Measurements from ENCODE around the gene RRAGD. TPM values are rescaled to one million over a fixed set of nuclear protein-coding genes. Genes with fewer than 3 reads are reported as not detected.

The RRAGD gene
- total and polyA plus RNA-seq, 2 of the 13 experiments (the other 11 are each of a cell fraction or from before 2014, with no cell fraction given): 0.35 to 0.53 TPM

DNA sequence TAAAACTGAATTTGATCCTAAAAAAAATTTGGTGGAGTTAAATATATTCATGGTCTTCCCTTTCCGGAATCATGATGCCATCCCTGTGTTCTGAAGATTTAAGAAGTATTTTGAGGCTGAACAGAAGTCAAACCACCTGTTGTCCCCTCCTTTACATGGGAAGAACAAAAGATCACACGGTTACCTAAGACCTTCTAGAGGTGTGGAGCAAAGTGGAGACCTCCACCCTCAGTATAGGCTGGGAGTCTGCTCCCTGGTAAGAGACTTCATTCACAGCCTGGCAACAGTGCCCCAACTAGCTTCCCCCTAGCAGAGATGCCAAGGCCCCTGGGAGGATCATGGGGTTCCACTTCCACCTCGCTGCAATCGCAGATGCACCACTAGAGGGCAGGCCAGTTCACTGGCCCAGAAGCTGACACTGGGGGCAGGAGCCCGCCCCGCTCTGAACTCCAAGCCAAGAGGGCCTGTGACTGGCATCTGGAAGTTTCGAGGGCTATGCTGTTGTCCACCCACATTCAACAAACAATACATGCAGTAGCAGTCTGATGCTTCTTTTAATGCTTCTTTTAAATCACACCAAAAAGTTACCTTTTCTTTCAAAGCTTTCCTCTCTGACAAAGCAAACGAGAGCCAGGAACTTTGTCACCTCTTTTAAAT, 40.1 kb downstream of the RRAGD start (continued):
- TF ChIP-seq, protein P1, sequence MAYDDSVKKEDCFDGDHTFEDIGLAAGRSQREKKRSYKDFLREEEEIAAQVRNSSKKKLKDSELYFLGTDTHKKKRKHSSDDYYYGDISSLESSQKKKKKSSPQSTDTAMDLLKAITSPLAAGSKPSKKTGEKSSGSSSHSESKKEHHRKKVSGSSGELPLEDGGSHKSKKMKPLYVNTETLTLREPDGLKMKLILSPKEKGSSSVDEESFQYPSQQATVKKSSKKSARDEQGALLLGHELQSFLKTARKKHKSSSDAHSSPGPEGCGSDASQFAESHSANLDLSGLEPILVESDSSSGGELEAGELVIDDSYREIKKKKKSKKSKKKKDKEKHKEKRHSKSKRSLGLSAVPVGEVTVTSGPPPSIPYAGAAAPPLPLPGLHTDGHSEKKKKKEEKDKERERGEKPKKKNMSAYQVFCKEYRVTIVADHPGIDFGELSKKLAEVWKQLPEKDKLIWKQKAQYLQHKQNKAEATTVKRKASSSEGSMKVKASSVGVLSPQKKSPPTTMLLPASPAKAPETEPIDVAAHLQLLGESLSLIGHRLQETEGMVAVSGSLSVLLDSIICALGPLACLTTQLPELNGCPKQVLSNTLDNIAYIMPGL (CRISPR knock-in tag; IDR thresholded peaks at IDR 0.05; ENCODE audit: borderline replicate concordance in 1 of 2, low read depth in 1 of 2): peak in 1 of 2 experiments; percentile 63; a peak in 1 of 4 replicates
- TF ChIP-seq HNRNPL (IDR thresholded peaks at IDR 0.05; ENCODE audit: low read depth, low read length) (0 out of 2 replicates have a peak, but pooled peaks have one; percentile 30), KLF16 (CRISPR knock-in tag; IDR thresholded peaks at IDR 0.05) (0 out of 4 replicates have a peak, but pooled peaks of 1 of the 2 experiments have one; percentile 57), SP2 (CRISPR knock-in tag; IDR thresholded peaks at IDR 0.05) (no peak), ZNF354B (CRISPR knock-in tag; IDR thresholded peaks at IDR 0.05) (no peak), MEIS2 (CRISPR knock-in tag; IDR thresholded peaks at IDR 0.05) (peak; percentile 37; the same call in 1 of the 2 replicates), ZNF790 (CRISPR knock-in tag; IDR thresholded peaks at IDR 0.05; ENCODE audit: borderline replicate concordance) (no peak), FOXK1 (CRISPR knock-in tag; IDR thresholded peaks at IDR 0.05; ENCODE audit: borderline replicate concordance, low read depth) (no peak), ZNF616 (CRISPR knock-in tag; IDR thresholded peaks at IDR 0.05; ENCODE audit: low read depth) (no peak), ZNF468 (CRISPR knock-in tag; IDR thresholded peaks at IDR 0.05) (no peak), MAZ (IDR thresholded peaks at IDR 0.05; ENCODE audit: borderline replicate concordance, low read depth, low read length) (0 out of 2 replicates have a peak, but pooled peaks have one; percentile 38), MAZ (CRISPR knock-in tag; IDR thresholded peaks at IDR 0.05; ENCODE audit: low read depth) (peak; percentile 54; the same call in 1 of the 2 replicates), MBD4 (IDR thresholded peaks at IDR 0.05; ENCODE audit: borderline replicate concordance, low read length) (no peak), GABPB1 (CRISPR knock-in tag; IDR thresholded peaks at IDR 0.05) (peak; percentile 16; the same call in 1 of the 2 replicates), TCF12 (IDR thresholded peaks at IDR 0.05) (no peak), TCF12 (CRISPR knock-in tag; IDR thresholded peaks at IDR 0.05) (no peak), ZFY (CRISPR knock-in tag; IDR thresholded peaks at IDR 0.05) (peak; percentile 31; the same call in 1 of the 2 replicates), ZNF136 (CRISPR knock-in tag; IDR thresholded peaks at IDR 0.05; ENCODE audit: low read depth) (no peak), PHF5A (CRISPR knock-in tag; IDR thresholded peaks at IDR 0.05; ENCODE audit: low read depth, unreplicated experiment) (no peak)
- TF ChIP-seq, protein P2, sequence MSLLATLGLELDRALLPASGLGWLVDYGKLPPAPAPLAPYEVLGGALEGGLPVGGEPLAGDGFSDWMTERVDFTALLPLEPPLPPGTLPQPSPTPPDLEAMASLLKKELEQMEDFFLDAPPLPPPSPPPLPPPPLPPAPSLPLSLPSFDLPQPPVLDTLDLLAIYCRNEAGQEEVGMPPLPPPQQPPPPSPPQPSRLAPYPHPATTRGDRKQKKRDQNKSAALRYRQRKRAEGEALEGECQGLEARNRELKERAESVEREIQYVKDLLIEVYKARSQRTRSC (CRISPR knock-in tag; IDR thresholded peaks at IDR 0.05; ENCODE audit: low read depth): no peak
- TF ChIP-seq, protein P3, sequence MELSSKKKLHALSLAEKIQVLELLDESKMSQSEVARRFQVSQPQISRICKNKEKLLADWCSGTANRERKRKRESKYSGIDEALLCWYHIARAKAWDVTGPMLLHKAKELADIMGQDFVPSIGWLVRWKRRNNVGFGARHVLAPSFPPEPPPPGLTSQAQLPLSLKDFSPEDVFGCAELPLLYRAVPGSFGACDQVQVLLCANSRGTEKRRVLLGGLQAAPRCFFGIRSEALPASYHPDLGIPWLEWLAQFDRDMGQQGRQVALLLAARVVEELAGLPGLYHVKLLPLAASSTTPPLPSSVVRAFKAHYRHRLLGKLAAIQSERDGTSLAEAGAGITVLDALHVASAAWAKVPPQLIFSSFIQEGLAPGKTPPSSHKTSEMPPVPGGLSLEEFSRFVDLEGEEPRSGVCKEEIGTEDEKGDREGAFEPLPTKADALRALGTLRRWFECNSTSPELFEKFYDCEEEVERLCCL (CRISPR knock-in tag; IDR thresholded peaks at IDR 0.05; ENCODE audit: borderline replicate concordance): no peak
- TF ChIP-seq, protein P4, sequence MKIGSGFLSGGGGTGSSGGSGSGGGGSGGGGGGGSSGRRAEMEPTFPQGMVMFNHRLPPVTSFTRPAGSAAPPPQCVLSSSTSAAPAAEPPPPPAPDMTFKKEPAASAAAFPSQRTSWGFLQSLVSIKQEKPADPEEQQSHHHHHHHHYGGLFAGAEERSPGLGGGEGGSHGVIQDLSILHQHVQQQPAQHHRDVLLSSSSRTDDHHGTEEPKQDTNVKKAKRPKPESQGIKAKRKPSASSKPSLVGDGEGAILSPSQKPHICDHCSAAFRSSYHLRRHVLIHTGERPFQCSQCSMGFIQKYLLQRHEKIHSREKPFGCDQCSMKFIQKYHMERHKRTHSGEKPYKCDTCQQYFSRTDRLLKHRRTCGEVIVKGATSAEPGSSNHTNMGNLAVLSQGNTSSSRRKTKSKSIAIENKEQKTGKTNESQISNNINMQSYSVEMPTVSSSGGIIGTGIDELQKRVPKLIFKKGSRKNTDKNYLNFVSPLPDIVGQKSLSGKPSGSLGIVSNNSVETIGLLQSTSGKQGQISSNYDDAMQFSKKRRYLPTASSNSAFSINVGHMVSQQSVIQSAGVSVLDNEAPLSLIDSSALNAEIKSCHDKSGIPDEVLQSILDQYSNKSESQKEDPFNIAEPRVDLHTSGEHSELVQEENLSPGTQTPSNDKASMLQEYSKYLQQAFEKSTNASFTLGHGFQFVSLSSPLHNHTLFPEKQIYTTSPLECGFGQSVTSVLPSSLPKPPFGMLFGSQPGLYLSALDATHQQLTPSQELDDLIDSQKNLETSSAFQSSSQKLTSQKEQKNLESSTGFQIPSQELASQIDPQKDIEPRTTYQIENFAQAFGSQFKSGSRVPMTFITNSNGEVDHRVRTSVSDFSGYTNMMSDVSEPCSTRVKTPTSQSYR (CRISPR knock-in tag; IDR thresholded peaks at IDR 0.05; ENCODE audit: borderline replicate concordance): no peak

All from HepG2 (cell line).